HepG2 (cell line): ENCODE measurements around the gene ENTPD7. TPM values are rescaled to one million over a fixed set of nuclear protein-coding genes. Genes with fewer than 3 reads are reported as not detected.

Experiments used
- ARID2 ChIP-seq: sonication (generic); formaldehyde crosslinking; IDR thresholded peaks from 2 replicates; pipeline ENCODE4 v1.8.1; 2022; ENCODE audit warnings: mild to moderate bottlenecking, missing genetic modification reagents, borderline replicate concordance
- ARID3A ChIP-seq: IDR thresholded peaks from 2 replicates; pipeline ENCODE4 v1.6.1; 2012; ENCODE audit warnings: low read depth, low read length, improper control_type of control experiment
- ARNT ChIP-seq: fragments of 450-650 bp; IDR thresholded peaks from 2 replicates; pipeline ENCODE4 v1.6.1; 2017
- CEBPZ ChIP-seq: IDR thresholded peaks from 2 replicates; pipeline ENCODE4 v1.6.1; 2012; ENCODE audit warnings: low read length, improper control_type of control experiment
- EED ChIP-seq: sonication (generic); formaldehyde crosslinking; IDR thresholded peaks from 2 replicates; pipeline ENCODE4 v1.5.0; 2020; ENCODE audit warnings: mild to moderate bottlenecking, missing genetic modification reagents
- IKZF4 ChIP-seq: sonication (generic); formaldehyde crosslinking; IDR thresholded peaks from 2 replicates; pipeline ENCODE4 v1.5.1; 2020; ENCODE audit warnings: borderline replicate concordance, mild to moderate bottlenecking, low read depth, missing genetic modification reagents; ENCODE audit errors: not compliant biosample characterization
- MAZ ChIP-seq, 2 experiments: sonication (generic) in 1 of 2; formaldehyde crosslinking in 1 of 2; IDR thresholded peaks; 2 replicates each; pipeline versions ENCODE4 v1.5.0 to v1.6.1; 2012 to 2020; ENCODE audit warnings: low read depth in 2 of 2, mild to moderate bottlenecking in 2 of 2, borderline replicate concordance in 1 of 2, improper control_type of control experiment in 1 of 2, low read length in 1 of 2, missing genetic modification reagents in 1 of 2, moderate library complexity in 1 of 2
- MZF1 ChIP-seq: sonication (generic); formaldehyde crosslinking; IDR thresholded peaks from 2 replicates; pipeline ENCODE4 v1.8.1; 2023; ENCODE audit warnings: mild to moderate bottlenecking, missing genetic modification reagents, borderline replicate concordance
- NCOA5 ChIP-seq: sonication (generic); formaldehyde crosslinking; IDR thresholded peaks from 2 replicates; pipeline ENCODE4 v1.4.0; 2020; ENCODE audit warnings: missing genetic modification reagents
- NFE2L1 ChIP-seq: sonication (generic); formaldehyde crosslinking; IDR thresholded peaks from 2 replicates; pipeline ENCODE4 v1.4.0; 2020; ENCODE audit warnings: missing genetic modification reagents, mild to moderate bottlenecking, borderline replicate concordance
- PBX3 ChIP-seq: sonication (generic); formaldehyde crosslinking; IDR thresholded peaks from 2 replicates; pipeline ENCODE4 v1.8.1; 2023; ENCODE audit warnings: missing genetic modification reagents, inconsistent platforms, borderline replicate concordance
- SIN3A ChIP-seq: IDR thresholded peaks from 2 replicates; pipeline ENCODE4 v1.6.1; 2011; ENCODE audit warnings: low read depth, mild to moderate bottlenecking, control low read depth, low read length, borderline replicate concordance
- SP1 ChIP-seq, 2 experiments: fragments of 450-650 bp in 1 of 2; sonication (generic) in 1 of 2; formaldehyde crosslinking in 1 of 2; IDR thresholded peaks; 2 replicates each; pipeline versions ENCODE4 v1.4.0 to v1.6.1; 2016 to 2020; ENCODE audit warnings: missing genetic modification reagents in 1 of 2
- TAF1 ChIP-seq: sonication (generic); formaldehyde crosslinking; IDR thresholded peaks from 2 replicates; pipeline ENCODE4 v1.4.0; 2020; ENCODE audit warnings: missing genetic modification reagents
- ZFP91 ChIP-seq: sonication (generic); formaldehyde crosslinking; IDR thresholded peaks from 2 replicates; pipeline ENCODE4 v1.9.0; 2022; ENCODE audit warnings: missing genetic modification reagents, mild to moderate bottlenecking, borderline replicate concordance
- ZMAT3 ChIP-seq: sonication (generic); formaldehyde crosslinking; conservative IDR thresholded peaks from 2 replicates; pipeline ENCODE4 v1.7.0; 2021; ENCODE audit warnings: missing genetic modification reagents
- ZNF136 ChIP-seq: sonication (generic); formaldehyde crosslinking; IDR thresholded peaks from 2 replicates; pipeline ENCODE4 v1.8.1; 2022; ENCODE audit warnings: low read depth, mild to moderate bottlenecking, moderate library complexity, missing genetic modification reagents
- ZNF451 ChIP-seq: sonication (generic); formaldehyde crosslinking; IDR thresholded peaks from 2 replicates; pipeline ENCODE4 v1.5.0; 2020; ENCODE audit warnings: mild to moderate bottlenecking, missing genetic modification reagents
- ZNF484 ChIP-seq: sonication (generic); formaldehyde crosslinking; IDR thresholded peaks from 2 replicates; pipeline ENCODE4 v1.5.1; 2020; ENCODE audit warnings: mild to moderate bottlenecking, low read depth, missing genetic modification reagents, borderline replicate concordance
- polyA plus RNA-seq, 8 experiments: library from polyadenylated mRNA; depleted of rRNA in 3 of 8; stranded (reverse) in 7 of 8; unstranded in 1 of 8; fragments of >200 nt; fragmentation: Illumina TruSeq in 4 of 8; extraction: Trizol in 4 of 8; gene quantifications; 2 replicates each; pipeline versions ENCODE4 v1.2.1 to v1.2.3, GENCODE V29; 2011 to 2016; ENCODE audit warnings: low read depth in 4 of 8, missing spikeins in 1 of 8, mixed read lengths in 1 of 8; ENCODE audit not compliant: insufficient read depth in 1 of 8
- total RNA-seq, 5 experiments: library from RNA; depleted of rRNA; stranded (reverse); fragments of >200 nt; fragmentation: Illumina TruSeq; extraction: Trizol; gene quantifications; 2 replicates each; pipeline ENCODE4 v1.2.3, GENCODE V29; 2016; ENCODE audit warnings: low read depth in 1 of 5

ENTPD7 gene
- total and polyA plus RNA-seq, 2 of the 13 experiments (the other 11 are each of a cell fraction or from before 2014, with no cell fraction given): 7.6 to 36.5 TPM

GRCh38 chr10:99619851-99620710 is 39.2 kb upstream of the ENTPD7 start, which contains the start of gene SLC25A28 (continued):
- 0 out of 2 replicates have a peak, but pooled peaks have one; percentile 21 for TF ChIP-seq MAZ (IDR thresholded peaks at IDR 0.05; ENCODE audit: borderline replicate concordance, low read depth, low read length)
- TF ChIP-seq MAZ (CRISPR knock-in tag; IDR thresholded peaks at IDR 0.05; ENCODE audit: low read depth): 0 out of 2 replicates have a peak, but pooled peaks have one; percentile 2
- no peak; the same call in 1 of the 2 replicates for TF ChIP-seq PBX3 (CRISPR knock-in tag)
- TF ChIP-seq EED: no peak
- TF ChIP-seq ZNF484 (CRISPR knock-in tag): no peak
- no peak for TF ChIP-seq ARNT
- no peak for TF ChIP-seq MZF1 (CRISPR knock-in tag)
- no peak for TF ChIP-seq NFE2L1
- peak; percentile 83 for TF ChIP-seq SP1 (IDR thresholded peaks at IDR 0.05)
- TF ChIP-seq SP1 (CRISPR knock-in tag; IDR thresholded peaks at IDR 0.05): peak; percentile 95
- peak; percentile 83 for TF ChIP-seq CEBPZ
- TF ChIP-seq SIN3A: peak; percentile 25; the same call in 1 of the 2 replicates
- peak; percentile 85 for TF ChIP-seq ARID3A
- TF ChIP-seq NCOA5 (CRISPR knock-in tag): no peak
- TF ChIP-seq ZMAT3 (CRISPR knock-in tag): no peak
- TF ChIP-seq ZNF136 (CRISPR knock-in tag): no peak
- TF ChIP-seq TAF1 (CRISPR knock-in tag): no peak
- TF ChIP-seq ARID2 (CRISPR knock-in tag): no peak
- no peak for TF ChIP-seq IKZF4 (CRISPR knock-in tag)
- no peak for TF ChIP-seq ZNF451 (CRISPR knock-in tag)
- TF ChIP-seq ZFP91 (CRISPR knock-in tag): no peak
